ENCODE measurements around the gene DGAT2. TPM values are rescaled to one million over a fixed set of nuclear protein-coding genes. Genes with fewer than 3 reads are reported as not detected.
A peak's percentile ranks its signal among the peaks of the same experiment; 100 is the strongest.

DGAT2 gene
- total RNA-seq, 1 donor from 2014 or later: 7.4 TPM

DNA sequence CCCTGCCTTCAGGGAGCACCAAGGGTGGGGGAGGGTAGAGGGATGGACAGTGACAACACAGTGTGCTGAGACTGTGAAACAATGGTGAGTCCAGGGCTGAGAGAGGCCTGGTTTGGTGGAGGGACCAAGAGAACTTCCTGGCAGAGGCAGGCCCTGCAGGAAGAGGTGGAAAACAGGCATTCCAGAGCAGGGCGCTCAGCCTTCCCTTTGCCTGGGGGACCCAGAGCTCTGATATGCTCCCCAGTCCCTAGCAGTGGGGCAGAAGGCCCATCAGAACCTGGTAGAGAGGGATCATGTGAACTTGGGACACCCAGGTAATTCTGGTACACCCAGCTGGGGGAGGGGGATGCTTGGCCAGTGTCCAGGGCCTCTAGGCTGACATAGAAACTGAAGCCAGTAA lies 29.2 kb downstream of the DGAT2 start:
- Histone ChIP-seq H3K9me3 (no peaks in the 10 kb centered on the region), H3K4me3 (no peak overlapping the region), H3K36me3 (no peaks in the 10 kb centered on the region), H3K27ac (no peak overlapping the region), H3K27me3 (ENCODE audit: low read depth) (no peaks in the 10 kb centered on the region), H3K4me1 (no peaks in the 10 kb centered on the region)
- ATAC-seq: no peak
- intact Hi-C loops (cut with DNase I): no loop called here
- DNase-seq: no peak
- TF ChIP-seq, protein P1, sequence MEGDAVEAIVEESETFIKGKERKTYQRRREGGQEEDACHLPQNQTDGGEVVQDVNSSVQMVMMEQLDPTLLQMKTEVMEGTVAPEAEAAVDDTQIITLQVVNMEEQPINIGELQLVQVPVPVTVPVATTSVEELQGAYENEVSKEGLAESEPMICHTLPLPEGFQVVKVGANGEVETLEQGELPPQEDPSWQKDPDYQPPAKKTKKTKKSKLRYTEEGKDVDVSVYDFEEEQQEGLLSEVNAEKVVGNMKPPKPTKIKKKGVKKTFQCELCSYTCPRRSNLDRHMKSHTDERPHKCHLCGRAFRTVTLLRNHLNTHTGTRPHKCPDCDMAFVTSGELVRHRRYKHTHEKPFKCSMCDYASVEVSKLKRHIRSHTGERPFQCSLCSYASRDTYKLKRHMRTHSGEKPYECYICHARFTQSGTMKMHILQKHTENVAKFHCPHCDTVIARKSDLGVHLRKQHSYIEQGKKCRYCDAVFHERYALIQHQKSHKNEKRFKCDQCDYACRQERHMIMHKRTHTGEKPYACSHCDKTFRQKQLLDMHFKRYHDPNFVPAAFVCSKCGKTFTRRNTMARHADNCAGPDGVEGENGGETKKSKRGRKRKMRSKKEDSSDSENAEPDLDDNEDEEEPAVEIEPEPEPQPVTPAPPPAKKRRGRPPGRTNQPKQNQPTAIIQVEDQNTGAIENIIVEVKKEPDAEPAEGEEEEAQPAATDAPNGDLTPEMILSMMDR (IDR thresholded peaks at IDR 0.05): no peak

DNA sequence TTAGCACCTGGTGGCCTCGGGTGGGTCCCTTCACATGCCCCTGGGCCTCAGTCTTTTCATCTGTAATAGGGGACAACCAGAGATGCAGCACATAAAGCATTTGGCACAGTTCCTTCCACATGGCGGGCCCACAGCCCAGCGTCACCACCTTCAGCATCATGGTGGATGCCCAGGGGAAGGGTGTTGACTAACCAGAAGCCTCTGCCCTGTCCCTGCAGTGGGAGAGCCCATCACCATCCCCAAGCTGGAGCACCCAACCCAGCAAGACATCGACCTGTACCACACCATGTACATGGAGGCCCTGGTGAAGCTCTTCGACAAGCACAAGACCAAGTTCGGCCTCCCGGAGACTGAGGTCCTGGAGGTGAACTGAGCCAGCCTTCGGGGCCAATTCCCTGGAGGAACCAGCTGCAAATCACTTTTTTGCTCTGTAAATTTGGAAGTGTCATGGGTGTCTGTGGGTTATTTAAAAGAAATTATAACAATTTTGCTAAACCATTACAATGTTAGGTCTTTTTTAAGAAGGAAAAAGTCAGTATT lies 31.6 kb downstream of the DGAT2 start:
- H3K36me3 ChIP-seq: no peaks in the 10 kb centered on the region
- ATAC-seq: no peak
- H3K4me3 ChIP-seq: no peak overlapping the region
- no peak for DNase-seq
- H3K4me1 ChIP-seq: no peaks in the 10 kb centered on the region
- no peak overlapping the region for H3K27ac ChIP-seq
- TF ChIP-seq, protein P1 (IDR thresholded peaks at IDR 0.05): no peak
- H3K27me3 ChIP-seq (ENCODE audit: low read depth): no peaks in the 10 kb centered on the region
- intact Hi-C loops (cut with DNase I): loop anchor here (5.0 kb wide), 1 partner anchor 67 kb away; no protein-coding TSS in a partner anchor
- no peaks in the 10 kb centered on the region for H3K9me3 ChIP-seq

DNA sequence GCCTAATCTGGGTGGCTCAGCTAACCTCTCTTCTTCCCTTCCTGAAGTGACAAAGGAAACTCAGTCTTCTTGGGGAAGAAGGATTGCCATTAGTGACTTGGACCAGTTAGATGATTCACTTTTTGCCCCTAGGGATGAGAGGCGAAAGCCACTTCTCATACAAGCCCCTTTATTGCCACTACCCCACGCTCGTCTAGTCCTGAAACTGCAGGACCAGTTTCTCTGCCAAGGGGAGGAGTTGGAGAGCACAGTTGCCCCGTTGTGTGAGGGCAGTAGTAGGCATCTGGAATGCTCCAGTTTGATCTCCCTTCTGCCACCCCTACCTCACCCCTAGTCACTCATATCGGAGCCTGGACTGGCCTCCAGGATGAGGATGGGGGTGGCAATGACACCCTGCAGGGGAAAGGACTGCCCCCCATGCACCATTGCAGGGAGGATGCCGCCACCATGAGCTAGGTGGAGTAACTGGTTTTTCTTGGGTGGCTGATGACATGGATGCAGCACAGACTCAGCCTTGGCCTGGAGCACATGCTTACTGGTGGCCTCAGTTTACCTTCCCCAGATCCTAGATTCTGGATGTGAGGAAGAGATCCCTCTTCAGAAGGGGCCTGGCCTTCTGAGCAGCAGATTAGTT lies 32.3 kb downstream of the DGAT2 start:
- H3K4me3 ChIP-seq: no peak overlapping the region
- DNase-seq (no peak), ATAC-seq (no peak)
- H3K27ac ChIP-seq: no peak overlapping the region
- no peaks in the 10 kb centered on the region for H3K36me3 ChIP-seq
- no peaks in the 10 kb centered on the region for H3K9me3 ChIP-seq
- TF ChIP-seq, protein P1 (IDR thresholded peaks at IDR 0.05): no peak
- no peaks in the 10 kb centered on the region for H3K27me3 ChIP-seq (ENCODE audit: low read depth)
- no peaks in the 10 kb centered on the region for H3K4me1 ChIP-seq
- intact Hi-C loops (cut with DNase I): loop anchor here (5.0 kb wide), 1 partner anchor 66 kb away; no protein-coding TSS in a partner anchor

DNA sequence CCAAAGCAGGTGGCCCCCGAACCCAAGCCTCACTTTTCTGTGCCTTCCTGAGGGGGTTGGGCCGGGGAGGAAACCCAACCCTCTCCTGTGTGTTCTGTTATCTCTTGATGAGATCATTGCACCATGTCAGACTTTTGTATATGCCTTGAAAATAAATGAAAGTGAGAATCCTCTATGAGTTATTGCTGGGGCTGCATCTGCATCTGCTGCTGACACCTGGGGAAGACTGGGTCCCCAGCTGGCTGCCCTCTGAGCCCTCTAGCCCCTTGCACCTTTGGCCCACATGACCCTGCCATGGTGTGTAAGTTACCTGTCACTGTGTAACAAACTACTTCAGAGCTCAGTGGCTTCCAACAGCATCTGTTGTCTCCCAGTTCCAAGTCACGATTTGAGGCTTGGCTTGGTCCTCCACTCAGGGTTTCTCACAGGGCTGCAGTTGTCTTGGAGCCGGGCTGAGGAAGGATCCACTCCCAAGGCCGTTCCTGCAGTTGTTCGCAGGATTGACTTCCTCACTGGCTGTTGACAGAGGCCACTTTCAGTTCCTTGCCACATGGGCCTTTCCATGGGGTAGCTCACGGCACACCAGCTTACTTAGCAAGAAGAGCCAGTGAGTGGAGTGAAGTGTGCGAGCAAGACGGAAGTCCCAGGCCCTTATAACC lies 32.9 kb downstream of the DGAT2 start:
- DNase-seq: peak; percentile 59
- H3K27me3 ChIP-seq (ENCODE audit: low read depth): no peaks in the 10 kb centered on the region
- TF ChIP-seq, protein P1 (IDR thresholded peaks at IDR 0.05): no peak
- intact Hi-C loops (cut with DNase I): loop anchor here (5.0 kb wide), 1 partner anchor 66 kb away; no protein-coding TSS in a partner anchor
- no peaks in the 10 kb centered on the region for H3K36me3 ChIP-seq
- H3K4me3 ChIP-seq: no peak overlapping the region
- H3K4me1 ChIP-seq: no peaks in the 10 kb centered on the region
- H3K27ac ChIP-seq: no peak overlapping the region
- no peaks in the 10 kb centered on the region for H3K9me3 ChIP-seq
- peak; percentile 27 to 61 for ATAC-seq

DNA sequence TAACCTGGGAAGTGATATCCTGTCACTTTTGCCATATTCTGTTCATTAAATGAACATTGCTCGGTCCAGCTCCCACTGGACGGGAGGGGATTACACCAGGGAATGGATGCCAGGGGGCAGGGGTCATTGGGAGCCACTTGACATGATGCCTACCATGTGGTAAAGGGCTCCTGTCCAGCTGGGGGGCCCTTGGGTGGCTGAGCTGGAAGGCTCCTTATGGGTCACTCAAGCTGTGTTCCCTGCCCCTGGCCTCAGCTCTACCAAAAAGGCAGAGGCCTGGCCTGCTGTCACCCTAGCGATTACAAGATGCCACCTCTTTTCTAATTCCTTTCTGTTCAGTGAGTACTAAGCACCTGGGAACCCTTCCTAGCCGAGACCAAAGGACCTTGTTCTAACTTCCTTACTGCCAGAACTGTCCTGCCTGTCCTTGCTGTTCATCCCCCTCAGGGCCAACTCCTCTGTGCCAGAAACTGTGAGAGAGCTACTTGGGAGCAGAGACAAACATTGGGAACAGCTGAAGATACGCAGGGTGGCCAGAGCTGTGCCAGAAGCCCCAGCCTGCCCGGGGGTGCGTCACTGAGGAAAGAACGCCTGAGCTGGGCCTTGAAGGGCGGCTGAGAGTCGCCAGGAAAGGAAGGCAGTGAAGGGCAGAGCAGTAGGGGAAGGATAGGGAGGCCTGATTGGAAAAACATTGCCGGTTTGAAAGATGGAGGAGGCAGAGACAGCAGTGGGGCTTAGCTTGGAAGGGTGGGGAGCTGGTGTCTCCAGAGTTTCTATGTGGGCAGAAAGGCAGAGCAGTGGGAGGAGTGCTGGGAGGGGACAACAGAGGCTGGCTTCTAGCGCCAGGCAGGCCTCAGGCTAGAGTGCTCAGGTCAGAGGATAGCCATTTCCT lies 33.7 kb downstream of the DGAT2 start:
- DNase-seq (no peak), ATAC-seq (peak in 1 of 2 donors; percentile 16)
- H3K9me3 ChIP-seq: no peaks in the 10 kb centered on the region
- H3K4me3 ChIP-seq: no peak overlapping the region
- TF ChIP-seq, protein P1 (IDR thresholded peaks at IDR 0.05): no peak
- no peaks in the 10 kb centered on the region for H3K27me3 ChIP-seq (ENCODE audit: low read depth)
- intact Hi-C loops (cut with DNase I): loop anchor here (5.0 kb wide), 1 partner anchor 65 kb away; no protein-coding TSS in a partner anchor
- H3K27ac ChIP-seq: no peak overlapping the region
- no peaks in the 10 kb centered on the region for H3K4me1 ChIP-seq
- no peaks in the 10 kb centered on the region for H3K36me3 ChIP-seq

Data from lower lobe of right lung (tissue), 2 donors.